Neural cell (in vitro differentiated cells): ENCODE results near the gene ZNF862. TPM values are rescaled to one million over a fixed set of nuclear protein-coding genes. Genes with fewer than 3 reads are reported as not detected.

ENCODE experiments used
- H2AFZ ChIP-seq: fragments of 200-600, 300-800 bp; sonication (generic), shearing (Covaris generic); 2 replicates; pipeline ENCODE4 v1.6.0; 2014; ENCODE audit warnings: low read depth, mild to moderate bottlenecking, antibody characterized with exemption, low read length, moderate library complexity
- H3F3A ChIP-seq: fragments of 200-600 bp; shearing (Covaris generic); 2 replicates; pipeline ENCODE4 v1.6.1; 2016; ENCODE audit warnings: mild to moderate bottlenecking, moderate library complexity, mixed read lengths, antibody characterized with exemption, low read length; ENCODE audit not compliant: insufficient read depth, poor library complexity, severe bottlenecking
- H3K27ac ChIP-seq: fragments of 200-600, 300-800 bp; sonication (generic), shearing (Covaris generic); 2 replicates; pipeline ENCODE4 v1.5.1; 2014; ENCODE audit warnings: mild to moderate bottlenecking, low read length, moderate library complexity
- H3K27me3 ChIP-seq: fragments of 300-800, 200-600 bp; sonication (generic), shearing (Covaris generic); 2 replicates; pipeline ENCODE4 v1.6.0; 2014; ENCODE audit warnings: mild to moderate bottlenecking, low read depth, low read length, moderate library complexity; ENCODE audit not compliant: insufficient read depth
- H3K36me3 ChIP-seq: fragments of 300-800, 200-600 bp; sonication (generic), shearing (Covaris generic); 2 replicates; pipeline ENCODE4 v1.5.1; 2014; ENCODE audit warnings: mild to moderate bottlenecking, antibody characterized with exemption, low read length, moderate library complexity; ENCODE audit not compliant: insufficient read depth
- H3K4me2 ChIP-seq: fragments of 300-800, 200-600 bp; sonication (generic), shearing (Covaris generic); 2 replicates; pipeline ENCODE4 v1.6.0; 2014; ENCODE audit warnings: mild to moderate bottlenecking, low read length
- H3K4me3 ChIP-seq: fragments of 300-800, 200-600 bp; sonication (generic), shearing (Covaris generic); 2 replicates; pipeline ENCODE4 v1.5.1; 2014; ENCODE audit warnings: mild to moderate bottlenecking, low read length, moderate library complexity
- H3K79me2 ChIP-seq: fragments of 200-600 bp; shearing (Covaris generic); replicated peaks from 2 replicates; pipeline ENCODE4 v1.6.0; 2014; ENCODE audit warnings: mild to moderate bottlenecking, low read length, moderate library complexity; ENCODE audit not compliant: insufficient read depth
- H3K9ac ChIP-seq: fragments of 300-800, 200-600 bp; sonication (generic), shearing (Covaris generic); 2 replicates; pipeline ENCODE4 v1.6.1; 2016; ENCODE audit warnings: mild to moderate bottlenecking, low read length, mixed read lengths
- H3K9me2 ChIP-seq: fragments of 200-600 bp; shearing (Covaris generic); 2 replicates; pipeline ENCODE4 v1.6.1; 2016; ENCODE audit warnings: mild to moderate bottlenecking, low read length, mixed read lengths; ENCODE audit not compliant: insufficient read depth
- H3K9me3 ChIP-seq: fragments of 200-600, 300-800 bp; sonication (generic), shearing (Covaris generic); 2 replicates; pipeline ENCODE4 v1.6.1; 2016; ENCODE audit warnings: mild to moderate bottlenecking, mixed run types, low read length, moderate library complexity, mixed read lengths
- H4K20me1 ChIP-seq: fragments of 200-600 bp; shearing (Covaris generic); 2 replicates; pipeline ENCODE4 v1.6.1; 2016; ENCODE audit warnings: mild to moderate bottlenecking, mixed run types; ENCODE audit not compliant: insufficient read depth
- EP300 ChIP-seq: fragments of 450-650 bp; conservative IDR thresholded peaks from 2 replicates; pipeline ENCODE4 v1.6.1; 2014; ENCODE audit warnings: antibody characterized with exemption, mild to moderate bottlenecking, moderate library complexity; ENCODE audit not compliant: poor library complexity, severe bottlenecking
- EZH2 ChIP-seq: fragments of 200-600, 300-800 bp; shearing (Covaris generic), sonication (generic); IDR thresholded peaks from 2 replicates; pipeline ENCODE4 v1.6.1; 2014; ENCODE audit warnings: antibody characterized with exemption, low read length, borderline replicate concordance, mild to moderate bottlenecking; ENCODE audit not compliant: insufficient read depth, poor library complexity, severe bottlenecking
- MXI1 ChIP-seq: fragments of 450-650 bp; conservative IDR thresholded peaks from 2 replicates; pipeline ENCODE4 v1.6.1; 2014; ENCODE audit warnings: antibody characterized with exemption, mild to moderate bottlenecking; ENCODE audit not compliant: poor library complexity, severe bottlenecking
- POLR2AphosphoS5 ChIP-seq: IDR thresholded peaks from 2 replicates; pipeline ENCODE4 v1.6.1; 2012
- RAD21 ChIP-seq: fragments of 450-650 bp; conservative IDR thresholded peaks from 2 replicates; pipeline ENCODE4 v1.6.1; 2014; ENCODE audit warnings: antibody characterized with exemption, mild to moderate bottlenecking, moderate library complexity
- REST ChIP-seq: IDR thresholded peaks from 2 replicates; pipeline ENCODE4 v1.6.1; 2012; ENCODE audit warnings: borderline replicate concordance
- SMC3 ChIP-seq: fragments of 450-650 bp; conservative IDR thresholded peaks from 2 replicates; pipeline ENCODE4 v1.6.1; 2014; ENCODE audit warnings: antibody characterized with exemption, mild to moderate bottlenecking, moderate library complexity; ENCODE audit not compliant: poor library complexity
- TAF1 ChIP-seq: IDR thresholded peaks from 2 replicates; pipeline ENCODE4 v1.6.1; 2012; ENCODE audit warnings: low read depth
- polyA plus RNA-seq: library from polyadenylated mRNA; depleted of rRNA; stranded (reverse); fragments of >200 nt; gene quantifications from 2 replicates; pipeline ENCODE4 v1.2.3, GENCODE V29; 2014
- TF ChIP-seq, protein P1 (sequence below): fragments of 450-650 bp; IDR thresholded peaks from 2 replicates; pipeline ENCODE4 v1.5.1; 2014; ENCODE audit warnings: antibody characterized with exemption, mild to moderate bottlenecking, moderate library complexity; ENCODE audit not compliant: poor library complexity, severe bottlenecking

ZNF862 gene
- polyA plus RNA-seq, 1 donor from 2014 or later = 19.0 TPM

- H2AFZ ChIP-seq = no peak overlapping the region
- no peaks in the 10 kb centered on the region for H3K36me3 ChIP-seq
- H3K4me3 ChIP-seq = no peak overlapping the region
- no peaks in the 10 kb centered on the region for H3K27me3 ChIP-seq
- H3K9me2 ChIP-seq = no peaks in the 10 kb centered on the region
- H3K79me2 ChIP-seq = peaks cover 20% of the 10 kb centered on the region
- H4K20me1 ChIP-seq = no peaks in the 10 kb centered on the region
- H3K9ac ChIP-seq = no peak overlapping the region
- H3K4me2 ChIP-seq = no peak overlapping the region
- no peaks in the 10 kb centered on the region for H3F3A ChIP-seq
- no peaks in the 10 kb centered on the region for H3K9me3 ChIP-seq
- TF ChIP-seq REST = no peak
- no peak for TF ChIP-seq SMC3
- TF ChIP-seq POLR2AphosphoS5 = no peak
- TF ChIP-seq, protein P1, sequence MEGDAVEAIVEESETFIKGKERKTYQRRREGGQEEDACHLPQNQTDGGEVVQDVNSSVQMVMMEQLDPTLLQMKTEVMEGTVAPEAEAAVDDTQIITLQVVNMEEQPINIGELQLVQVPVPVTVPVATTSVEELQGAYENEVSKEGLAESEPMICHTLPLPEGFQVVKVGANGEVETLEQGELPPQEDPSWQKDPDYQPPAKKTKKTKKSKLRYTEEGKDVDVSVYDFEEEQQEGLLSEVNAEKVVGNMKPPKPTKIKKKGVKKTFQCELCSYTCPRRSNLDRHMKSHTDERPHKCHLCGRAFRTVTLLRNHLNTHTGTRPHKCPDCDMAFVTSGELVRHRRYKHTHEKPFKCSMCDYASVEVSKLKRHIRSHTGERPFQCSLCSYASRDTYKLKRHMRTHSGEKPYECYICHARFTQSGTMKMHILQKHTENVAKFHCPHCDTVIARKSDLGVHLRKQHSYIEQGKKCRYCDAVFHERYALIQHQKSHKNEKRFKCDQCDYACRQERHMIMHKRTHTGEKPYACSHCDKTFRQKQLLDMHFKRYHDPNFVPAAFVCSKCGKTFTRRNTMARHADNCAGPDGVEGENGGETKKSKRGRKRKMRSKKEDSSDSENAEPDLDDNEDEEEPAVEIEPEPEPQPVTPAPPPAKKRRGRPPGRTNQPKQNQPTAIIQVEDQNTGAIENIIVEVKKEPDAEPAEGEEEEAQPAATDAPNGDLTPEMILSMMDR = no peak
- no peak for TF ChIP-seq MXI1
- TF ChIP-seq EP300 = no peak
- no peak for TF ChIP-seq RAD21
- TF ChIP-seq EZH2 = no peak
- TF ChIP-seq TAF1 = no peak
- no peak overlapping the region for H3K27ac ChIP-seq
Measured at GRCh38 chr7:149871576-149871975, 33.4 kb downstream of the ZNF862 start.

DNA sequence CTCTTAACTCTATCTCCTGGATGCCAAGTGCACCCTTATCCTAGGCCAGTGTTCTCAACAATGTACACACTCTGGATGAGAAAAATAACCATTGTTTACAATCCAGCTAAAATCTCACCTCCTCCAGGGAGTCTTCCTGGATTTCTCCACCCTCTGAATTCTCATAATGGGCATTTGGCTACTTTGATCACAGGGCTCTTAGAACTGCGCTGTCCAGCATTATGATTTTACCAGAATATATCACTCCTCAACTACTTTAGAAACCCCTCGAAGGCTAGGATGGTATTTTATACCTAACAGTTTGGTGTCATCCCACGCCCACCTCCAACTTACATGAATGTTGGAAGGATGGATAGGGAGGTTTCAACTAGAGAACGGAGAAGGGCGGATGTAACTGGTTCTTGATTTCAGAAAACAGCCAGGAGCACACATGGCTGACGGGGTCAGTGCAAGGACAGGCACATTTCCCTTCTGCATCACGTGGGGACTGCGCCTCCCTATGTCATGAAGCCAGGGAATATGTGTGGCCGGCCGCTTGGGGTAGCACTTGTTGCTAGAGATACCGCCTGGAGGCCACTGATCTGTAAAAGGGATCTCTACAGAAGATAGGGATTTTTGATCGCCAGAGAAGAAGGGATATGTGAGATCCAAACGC is 34.4 kb downstream of the ZNF862 start:
- Histone ChIP-seq H3K36me3 (no peaks in the 10 kb centered on the region), H3K79me2 (peaks cover 20% of the 10 kb centered on the region), H3K9ac (peak overlapping the region; percentile 91), H3K27me3 (no peaks in the 10 kb centered on the region), H3F3A (no peaks in the 10 kb centered on the region), H3K27ac (peak overlapping the region; percentile 86), H3K9me3 (no peaks in the 10 kb centered on the region), H3K9me2 (no peaks in the 10 kb centered on the region), H3K4me3 (peak overlapping the region; percentile 93), H4K20me1 (no peaks in the 10 kb centered on the region), H2AFZ (no peak overlapping the region), H3K4me2 (peak overlapping the region; percentile 65)
- no peak for TF ChIP-seq POLR2AphosphoS5
- TF ChIP-seq, protein P1 = peak; percentile 42
